Measurements from ENCODE around the gene GJB2. TPM values are rescaled to one million over a fixed set of nuclear protein-coding genes. Genes with fewer than 3 reads are reported as not detected.

GJB2 gene
- total RNA-seq, 1 donor from 2014 or later = 4.6 TPM

DNA sequence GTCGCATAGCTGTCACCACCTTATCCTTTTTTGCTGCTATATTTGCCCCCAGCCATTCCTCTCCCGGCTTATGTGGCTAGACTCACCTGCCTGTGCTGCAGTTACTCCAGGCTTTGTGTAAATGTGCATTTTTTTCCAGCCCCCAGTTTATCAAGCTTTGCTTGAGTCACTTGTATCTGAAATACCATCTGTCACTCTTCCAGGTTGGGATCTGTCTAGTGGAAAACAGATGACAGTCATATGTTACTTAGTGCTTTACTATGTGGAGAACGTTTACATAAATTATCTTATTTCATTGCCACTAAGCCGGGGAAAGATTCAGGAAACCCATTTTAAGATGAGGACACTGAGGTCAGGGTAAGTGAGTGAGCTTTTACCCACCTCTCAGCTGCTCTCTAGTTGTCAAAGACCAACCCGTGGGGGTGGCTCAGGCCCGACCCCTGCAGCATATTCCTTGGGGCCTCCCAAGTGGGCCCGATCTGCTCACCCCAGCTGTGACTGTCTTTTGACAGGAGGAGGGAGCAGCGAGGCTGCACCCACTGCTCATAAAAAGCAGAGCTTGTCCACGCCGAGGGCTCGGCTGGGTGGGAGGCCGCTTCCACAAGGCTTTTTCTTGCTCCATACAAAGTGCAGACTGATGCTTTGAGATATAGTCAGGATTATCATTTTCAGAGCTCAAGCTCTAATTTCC, 7.2 kb downstream of the GJB2 start:
- H3K27ac ChIP-seq (ENCODE audit: low read depth, low read length) = no peak overlapping the region
- H3K36me3 ChIP-seq (ENCODE audit: insufficient read depth, low read length) = no peaks in the 10 kb centered on the region
- no peaks in the 10 kb centered on the region for H3K9me3 Mint-ChIP-seq (ENCODE audit: unreplicated experiment)
- H3K27me3 Mint-ChIP-seq (ENCODE audit: low read depth, unreplicated experiment) = peaks cover 46% of the 10 kb centered on the region
- no peak overlapping the region for H3K4me3 Mint-ChIP-seq (ENCODE audit: unreplicated experiment)
- peaks cover 4% of the 10 kb centered on the region for H3K27me3 ChIP-seq (ENCODE audit: insufficient read depth, low read length)
- DNase-seq (ENCODE audit: low read depth) (no peak), FAIRE-seq (no peak)
- H2AFZ ChIP-seq (ENCODE audit: low read depth, low read length) = no peak overlapping the region
- H3K36me3 Mint-ChIP-seq (ENCODE audit: low read depth, unreplicated experiment) = peaks cover 4% of the 10 kb centered on the region
- peaks cover 3% of the 10 kb centered on the region for H3K4me1 Mint-ChIP-seq (ENCODE audit: low read depth, unreplicated experiment)
- H3K4me2 ChIP-seq (ENCODE audit: low read length) = no peak overlapping the region
- H3K9me3 ChIP-seq (ENCODE audit: insufficient read depth, low read depth, low read length) = no peaks in the 10 kb centered on the region
- no peaks in the 10 kb centered on the region for H4K20me1 ChIP-seq (ENCODE audit: insufficient read depth, low read length)
- H3K79me2 ChIP-seq (ENCODE audit: insufficient read depth, low read length) = no peaks in the 10 kb centered on the region
- H3K9ac ChIP-seq (ENCODE audit: low read length) = no peak overlapping the region
- no peak overlapping the region for H3K4me3 ChIP-seq (ENCODE audit: insufficient read depth, low read depth, low read length)
- peaks cover 7% of the 10 kb centered on the region for H3K4me1 ChIP-seq (ENCODE audit: insufficient read depth, low read length)
- no peak overlapping the region for H3K27ac Mint-ChIP-seq (ENCODE audit: unreplicated experiment)
- TF ChIP-seq, protein P1, sequence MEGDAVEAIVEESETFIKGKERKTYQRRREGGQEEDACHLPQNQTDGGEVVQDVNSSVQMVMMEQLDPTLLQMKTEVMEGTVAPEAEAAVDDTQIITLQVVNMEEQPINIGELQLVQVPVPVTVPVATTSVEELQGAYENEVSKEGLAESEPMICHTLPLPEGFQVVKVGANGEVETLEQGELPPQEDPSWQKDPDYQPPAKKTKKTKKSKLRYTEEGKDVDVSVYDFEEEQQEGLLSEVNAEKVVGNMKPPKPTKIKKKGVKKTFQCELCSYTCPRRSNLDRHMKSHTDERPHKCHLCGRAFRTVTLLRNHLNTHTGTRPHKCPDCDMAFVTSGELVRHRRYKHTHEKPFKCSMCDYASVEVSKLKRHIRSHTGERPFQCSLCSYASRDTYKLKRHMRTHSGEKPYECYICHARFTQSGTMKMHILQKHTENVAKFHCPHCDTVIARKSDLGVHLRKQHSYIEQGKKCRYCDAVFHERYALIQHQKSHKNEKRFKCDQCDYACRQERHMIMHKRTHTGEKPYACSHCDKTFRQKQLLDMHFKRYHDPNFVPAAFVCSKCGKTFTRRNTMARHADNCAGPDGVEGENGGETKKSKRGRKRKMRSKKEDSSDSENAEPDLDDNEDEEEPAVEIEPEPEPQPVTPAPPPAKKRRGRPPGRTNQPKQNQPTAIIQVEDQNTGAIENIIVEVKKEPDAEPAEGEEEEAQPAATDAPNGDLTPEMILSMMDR (IDR thresholded peaks at IDR 0.05; ENCODE audit: insufficient read depth, low read depth, low read length) = no peak

DNA sequence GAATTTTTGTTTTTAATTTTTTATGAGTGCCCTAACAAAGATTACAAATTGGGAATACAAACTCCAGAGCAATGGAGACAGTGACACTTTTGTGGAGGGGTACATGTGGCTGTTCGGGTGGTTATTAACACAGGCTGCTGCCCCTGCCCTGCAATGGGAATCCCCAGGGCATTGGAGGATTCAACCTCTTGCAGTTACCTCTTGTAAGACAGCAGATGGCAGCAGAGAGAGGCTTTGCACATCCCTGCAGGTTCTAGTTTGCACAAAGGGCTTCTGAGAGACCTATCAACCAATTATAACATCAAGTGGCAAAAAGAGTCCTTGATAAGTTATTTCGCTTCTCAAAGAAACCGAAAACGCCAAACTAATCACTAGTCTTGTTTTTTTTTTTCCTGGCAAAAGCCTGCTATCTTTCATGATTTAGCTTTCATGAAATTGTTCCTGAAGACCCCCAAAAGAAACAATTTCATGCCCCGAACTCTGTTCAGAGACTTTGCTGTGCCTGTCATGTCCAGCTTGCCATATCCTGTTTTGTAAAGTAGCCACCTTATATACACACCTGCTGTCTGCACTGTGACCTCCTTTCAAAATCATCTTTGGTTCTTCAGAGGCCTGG, 10.4 kb downstream of the GJB2 start:
- FAIRE-seq = peak; percentile 71
- Histone ChIP-seq H2AFZ (ENCODE audit: low read depth, low read length) (no peak overlapping the region), H3K27me3 (ENCODE audit: insufficient read depth, low read length) (peaks cover 18% of the 10 kb centered on the region), H3K4me2 (ENCODE audit: low read length) (no peak overlapping the region), H3K79me2 (ENCODE audit: insufficient read depth, low read length) (no peaks in the 10 kb centered on the region), H4K20me1 (ENCODE audit: insufficient read depth, low read length) (no peaks in the 10 kb centered on the region), H3K27ac (ENCODE audit: low read depth, low read length) (no peak overlapping the region), H3K9ac (ENCODE audit: low read length) (no peak overlapping the region), H3K4me1 (ENCODE audit: insufficient read depth, low read length) (no peaks in the 10 kb centered on the region), H3K9me3 (ENCODE audit: insufficient read depth, low read depth, low read length) (no peaks in the 10 kb centered on the region), H3K36me3 (ENCODE audit: insufficient read depth, low read length) (no peaks in the 10 kb centered on the region), H3K4me3 (ENCODE audit: insufficient read depth, low read depth, low read length) (no peak overlapping the region)
- DNase-seq (ENCODE audit: low read depth) = peak; percentile 47
- Mint-ChIP-seq H3K4me1 (ENCODE audit: low read depth, unreplicated experiment) (peaks cover 4% of the 10 kb centered on the region), H3K27ac (ENCODE audit: unreplicated experiment) (no peak overlapping the region), H3K4me3 (ENCODE audit: unreplicated experiment) (no peak overlapping the region), H3K36me3 (ENCODE audit: low read depth, unreplicated experiment) (no peaks in the 10 kb centered on the region), H3K27me3 (ENCODE audit: low read depth, unreplicated experiment) (peaks cover 28% of the 10 kb centered on the region), H3K9me3 (ENCODE audit: unreplicated experiment) (no peaks in the 10 kb centered on the region)
- no peak for TF ChIP-seq EZH2 (IDR thresholded peaks at IDR 0.05; ENCODE audit: insufficient read depth, low read length)
- TF ChIP-seq, protein P1 (IDR thresholded peaks at IDR 0.05; ENCODE audit: insufficient read depth, low read depth, low read length) = peak; percentile 84

DNA sequence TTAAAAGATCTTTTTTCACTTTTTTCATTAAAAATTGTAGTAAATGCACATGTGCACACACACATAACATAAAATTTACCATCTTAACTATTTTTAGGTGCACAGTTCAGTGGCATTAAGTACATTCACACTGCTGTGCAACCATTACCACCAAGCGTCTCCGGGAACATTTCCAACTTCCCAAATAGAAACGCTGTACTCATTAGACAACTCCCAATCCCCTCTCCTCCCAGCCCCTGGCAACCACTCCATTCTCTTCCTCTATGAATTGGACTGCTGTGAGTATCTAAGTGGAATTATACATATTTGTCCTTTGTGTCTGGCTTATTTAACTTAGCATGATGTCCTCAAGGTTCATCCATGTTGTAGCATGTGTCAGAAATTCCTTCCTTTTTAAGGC, 11.6 kb downstream of the GJB2 start:
- no peak overlapping the region for H3K27ac Mint-ChIP-seq (ENCODE audit: unreplicated experiment)
- H3K4me2 ChIP-seq (ENCODE audit: low read length) = no peak overlapping the region
- H3K9me3 ChIP-seq (ENCODE audit: insufficient read depth, low read depth, low read length) = no peaks in the 10 kb centered on the region
- no peak overlapping the region for H3K4me3 Mint-ChIP-seq (ENCODE audit: unreplicated experiment)
- H3K9me3 Mint-ChIP-seq (ENCODE audit: unreplicated experiment) = no peaks in the 10 kb centered on the region
- H3K79me2 ChIP-seq (ENCODE audit: insufficient read depth, low read length) = no peaks in the 10 kb centered on the region
- H3K27ac ChIP-seq (ENCODE audit: low read depth, low read length) = no peak overlapping the region
- H2AFZ ChIP-seq (ENCODE audit: low read depth, low read length) = no peak overlapping the region
- TF ChIP-seq EZH2 (IDR thresholded peaks at IDR 0.05; ENCODE audit: insufficient read depth, low read length) = no peak
- TF ChIP-seq, protein P1 (IDR thresholded peaks at IDR 0.05; ENCODE audit: insufficient read depth, low read depth, low read length) = no peak
- peaks cover 18% of the 10 kb centered on the region for H3K27me3 ChIP-seq (ENCODE audit: insufficient read depth, low read length)
- no peaks in the 10 kb centered on the region for H3K36me3 ChIP-seq (ENCODE audit: insufficient read depth, low read length)
- peaks cover 4% of the 10 kb centered on the region for H3K4me1 Mint-ChIP-seq (ENCODE audit: low read depth, unreplicated experiment)
- no peak overlapping the region for H3K9ac ChIP-seq (ENCODE audit: low read length)
- H4K20me1 ChIP-seq (ENCODE audit: insufficient read depth, low read length) = no peaks in the 10 kb centered on the region
- no peak for FAIRE-seq
- DNase-seq (ENCODE audit: low read depth) = no peak
- H3K4me3 ChIP-seq (ENCODE audit: insufficient read depth, low read depth, low read length) = no peak overlapping the region
- H3K36me3 Mint-ChIP-seq (ENCODE audit: low read depth, unreplicated experiment) = no peaks in the 10 kb centered on the region
- peaks cover 24% of the 10 kb centered on the region for H3K27me3 Mint-ChIP-seq (ENCODE audit: low read depth, unreplicated experiment)
- H3K4me1 ChIP-seq (ENCODE audit: insufficient read depth, low read length) = no peaks in the 10 kb centered on the region
